HFFc6 (cell line): ENCODE results near the gene FAT1. TPM values are rescaled to one million over a fixed set of nuclear protein-coding genes. Genes with fewer than 3 reads are reported as not detected.

Source experiments
- DNase-seq: peaks from one replicate; pipeline ENCODE4 v3.0.0-alpha.2; 2018
- H3K27ac Mint-ChIP-seq: 2 replicates; pipeline ENCODE4 v1.8.0; 2020; ENCODE audit warnings: mild to moderate bottlenecking, mixed read lengths
- H3K27me3 Mint-ChIP-seq: 2 replicates; pipeline ENCODE4 v1.8.0; 2021; ENCODE audit warnings: mild to moderate bottlenecking, moderate library complexity, mixed read lengths; ENCODE audit not compliant: insufficient read depth
- H3K36me3 Mint-ChIP-seq: 2 replicates; pipeline ENCODE4 v1.8.0; 2021; ENCODE audit warnings: low read depth, mixed read lengths
- H3K4me1 Mint-ChIP-seq: 2 replicates; pipeline ENCODE4 v1.8.0; 2020; ENCODE audit warnings: low read depth, mixed read lengths
- H3K4me3 Mint-ChIP-seq: 2 replicates; pipeline ENCODE4 v1.8.0; 2020; ENCODE audit warnings: mild to moderate bottlenecking, moderate library complexity, mixed read lengths
- H3K9me3 Mint-ChIP-seq: 2 replicates; pipeline ENCODE4 v1.8.0; 2020; ENCODE audit warnings: mild to moderate bottlenecking, mixed read lengths
- CTCF ChIP-seq: fragments of 200-600 bp; sonication (generic); IDR thresholded peaks from 2 replicates; pipeline ENCODE4 v1.5.0; 2021; ENCODE audit warnings: antibody characterized with exemption, mild to moderate bottlenecking
- total RNA-seq, 6 experiments: library from RNA; stranded (reverse); fragmentation: NEBNext Ultra II Directional; extraction: Animal tissue kit (Norgen Biotek cat#: 25700); gene quantifications; 2 replicates in 1 of 6; 3 replicates in 5 of 6; pipeline ENCODE4 v1.2.3, GENCODE V29; 2021

The FAT1 gene
- total RNA-seq, 6 experiments from 2014 or later: 238 to 483 (median 287) TPM

GRCh38 chr4:186553717-186554116 is 169.9 kb downstream of the FAT1 start:
- peaks cover 31% of the 10 kb centered on the region for H3K4me1 Mint-ChIP-seq
- peaks cover 9% of the 10 kb centered on the region for H3K27me3 Mint-ChIP-seq
- no peaks in the 10 kb centered on the region; the same call in 1 of the 2 replicates for H3K36me3 Mint-ChIP-seq
- no peak for TF ChIP-seq CTCF
- no peak overlapping the region for H3K27ac Mint-ChIP-seq
- no peak for DNase-seq
- no peak overlapping the region for H3K4me3 Mint-ChIP-seq
- H3K9me3 Mint-ChIP-seq: no peaks in the 10 kb centered on the region

DNA sequence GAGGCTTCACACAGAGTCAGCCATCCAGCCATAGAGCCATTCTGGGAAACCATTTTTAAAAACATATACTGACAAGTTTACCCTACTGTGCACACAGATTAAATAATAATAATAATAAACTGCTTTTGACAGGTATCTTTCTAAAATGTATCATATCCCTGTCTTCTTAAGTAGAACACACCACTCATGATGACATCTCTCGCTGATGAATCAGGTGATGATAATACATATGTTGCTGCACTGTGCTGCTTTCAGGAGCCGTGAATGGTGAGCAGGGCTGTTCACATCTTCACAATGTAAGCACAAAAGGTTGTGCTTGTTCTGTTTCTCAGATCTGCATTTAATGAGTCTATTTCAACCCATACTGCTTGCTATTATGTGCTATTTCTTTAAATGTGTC is 171.8 kb downstream of the FAT1 start:
- no peak for TF ChIP-seq CTCF
- H3K9me3 Mint-ChIP-seq: peaks cover 5% of the 10 kb centered on the region
- no peak overlapping the region for H3K4me3 Mint-ChIP-seq
- H3K4me1 Mint-ChIP-seq: peaks cover 16% of the 10 kb centered on the region
- no peak for DNase-seq
- no peak overlapping the region for H3K27ac Mint-ChIP-seq
- H3K27me3 Mint-ChIP-seq: peaks cover 9% of the 10 kb centered on the region
- no peaks in the 10 kb centered on the region; the same call in 1 of the 2 replicates for H3K36me3 Mint-ChIP-seq

DNA sequence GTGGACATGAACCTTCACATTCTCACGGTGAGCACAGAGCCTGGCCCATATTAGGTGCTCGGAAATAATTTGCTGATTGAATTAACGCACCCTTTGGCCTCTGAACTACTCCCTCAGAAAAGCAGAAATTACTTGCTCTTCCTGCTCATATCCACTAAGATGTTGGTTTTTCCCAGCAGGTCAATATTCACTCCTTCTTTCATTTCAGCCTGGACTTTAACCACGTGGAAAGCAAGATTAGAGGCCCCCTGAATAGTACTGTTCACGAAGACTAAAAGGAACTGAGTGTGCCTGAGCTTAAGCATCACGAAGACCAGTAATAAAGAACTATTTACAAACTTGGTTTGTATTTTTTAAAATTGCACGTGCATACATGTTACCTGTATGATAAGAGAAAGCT is 178.2 kb downstream of the FAT1 start:
- Mint-ChIP-seq H3K27me3 (peaks cover 10% of the 10 kb centered on the region), H3K4me1 (no peaks in the 10 kb centered on the region), H3K27ac (no peak overlapping the region), H3K9me3 (peaks cover 11% of the 10 kb centered on the region), H3K4me3 (no peak overlapping the region), H3K36me3 (no peaks in the 10 kb centered on the region)
- TF ChIP-seq CTCF: no peak
- DNase-seq: no peak

DNA sequence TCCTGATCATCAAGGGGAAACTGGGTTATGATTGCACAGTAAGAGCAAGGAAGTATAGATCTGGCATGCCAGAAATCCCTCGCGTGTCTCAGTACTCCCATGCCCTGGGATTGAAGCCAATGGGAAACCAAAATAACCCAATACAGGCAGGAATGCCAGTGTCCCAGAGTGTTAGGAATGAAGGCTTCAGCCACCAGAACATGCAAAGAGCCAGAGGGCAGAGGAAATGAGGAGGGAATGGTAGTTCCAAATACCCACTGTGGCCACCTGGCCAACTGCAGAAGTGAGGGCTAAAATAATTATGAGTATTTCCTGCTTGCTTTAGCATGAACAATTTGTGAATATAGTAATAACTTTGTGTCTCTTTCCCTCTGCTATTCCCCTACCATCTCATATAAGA is 180.4 kb downstream of the FAT1 start:
- Mint-ChIP-seq H3K4me3 (no peak overlapping the region), H3K27me3 (peaks cover 10% of the 10 kb centered on the region), H3K4me1 (no peaks in the 10 kb centered on the region), H3K9me3 (peaks cover 11% of the 10 kb centered on the region), H3K27ac (no peak overlapping the region), H3K36me3 (no peaks in the 10 kb centered on the region)
- no peak for TF ChIP-seq CTCF
- no peak for DNase-seq

DNA sequence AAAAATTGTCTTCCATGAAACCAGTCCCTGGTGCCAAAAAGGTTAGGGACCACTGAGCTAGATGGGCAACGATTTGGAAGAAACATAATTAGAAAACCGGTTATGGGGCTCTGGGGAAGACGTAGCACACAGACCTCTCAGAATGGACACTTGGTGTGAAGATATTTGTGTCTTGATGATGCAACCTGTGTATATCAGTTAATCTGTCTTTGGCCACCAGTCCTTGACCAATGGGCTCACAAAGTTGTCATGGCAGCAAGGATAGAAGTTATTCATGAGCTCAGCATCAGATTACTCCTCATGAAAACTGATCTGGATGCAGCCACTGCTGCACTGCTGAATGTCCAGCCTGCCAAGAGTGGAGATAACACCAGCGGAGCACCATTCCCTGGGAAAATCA is 181.9 kb downstream of the FAT1 start:
- no peaks in the 10 kb centered on the region for H3K36me3 Mint-ChIP-seq
- no peak for TF ChIP-seq CTCF
- H3K27ac Mint-ChIP-seq: no peak overlapping the region
- no peak for DNase-seq
- H3K4me3 Mint-ChIP-seq: no peak overlapping the region
- peaks cover 6% of the 10 kb centered on the region; the same call in 1 of the 2 replicates for H3K9me3 Mint-ChIP-seq
- H3K27me3 Mint-ChIP-seq: peaks cover 10% of the 10 kb centered on the region
- no peaks in the 10 kb centered on the region for H3K4me1 Mint-ChIP-seq
